ENCODE measurements around the gene INSYN2A.

Gene INSYN2A

DNA sequence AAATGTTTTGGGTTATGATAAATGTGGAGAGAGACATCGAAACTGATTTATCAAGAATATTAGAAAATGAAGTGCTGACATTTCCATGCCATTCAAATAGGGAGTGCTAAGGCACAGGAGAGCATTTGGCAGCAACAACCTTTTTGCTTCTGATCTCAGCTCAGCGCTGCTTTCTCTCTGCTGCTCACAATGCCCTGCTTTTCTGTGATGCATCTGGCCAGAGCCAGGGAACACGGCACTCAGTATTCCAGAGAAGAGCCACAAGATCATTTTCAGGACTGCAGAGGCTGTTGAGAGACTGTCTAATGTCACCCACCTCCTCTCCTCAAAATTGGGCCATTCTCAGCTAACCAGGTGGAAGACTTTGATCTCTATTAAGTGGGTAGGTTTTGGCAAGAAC is 28.1 kb downstream of the INSYN2A start:
- Histone ChIP-seq H3K27me3 (ENCODE audit: control insufficient read depth in 3 of 3, insufficient read depth in 3 of 3, low read depth in 1 of 3, low read length in 3 of 3) (no peaks in the 10 kb centered on the region), H2BK12ac (ENCODE audit: low read length) (no peak overlapping the region), H3K27ac (replicated peaks; ENCODE audit: low read length) (no peak overlapping the region), H2AFZ (ENCODE audit: low read length) (no peak overlapping the region), H3K9ac (ENCODE audit: low read depth, low read length, poor library complexity) (no peak overlapping the region), H3K4me1 (ENCODE audit: control insufficient read depth in 2 of 2, insufficient read depth in 1 of 2, low read depth in 1 of 2, low read length in 2 of 2) (no peaks in the 10 kb centered on the region), H3K4ac (ENCODE audit: low read length) (no peak overlapping the region), H2AK5ac (ENCODE audit: low read depth, low read length) (no peak overlapping the region), H2BK120ac (ENCODE audit: low read depth, low read length) (no peak overlapping the region), H4K91ac (ENCODE audit: low read depth, low read length, poor library complexity) (no peak overlapping the region), H3K4me3 (ENCODE audit: low read length in 2 of 2) (no peak overlapping the region), H4K8ac (ENCODE audit: low read depth, low read length) (no peak overlapping the region), H3K23ac (ENCODE audit: low read depth, low read length, poor library complexity) (no peak overlapping the region), H3K79me1 (ENCODE audit: low read depth, low read length) (no peaks in the 10 kb centered on the region), H2BK15ac (ENCODE audit: low read length) (no peak overlapping the region), H2BK5ac (ENCODE audit: low read length) (no peak overlapping the region), H3K18ac (ENCODE audit: low read length) (no peak overlapping the region), H3K4me2 (ENCODE audit: insufficient read depth, low read length, poor library complexity, severe bottlenecking) (no peak overlapping the region), H3K9me3 (replicated peaks in 1 of 2; ENCODE audit: control insufficient read depth in 2 of 2, insufficient read depth in 1 of 2, low read depth in 1 of 2, low read length in 2 of 2) (no peaks in the 10 kb centered on the region), H3K36me3 (replicated peaks in 1 of 2; ENCODE audit: control insufficient read depth in 2 of 2, insufficient read depth in 2 of 2, low read length in 2 of 2) (peaks cover 0 to 4% of the 10 kb centered on the region in 2 donors), H3K14ac (ENCODE audit: low read length) (no peak overlapping the region)
- no peak for DNase-seq (ENCODE audit: low spot score)
- WGBS, 2 donors (ENCODE audit: extremely low coverage in 2 of 2, insufficient read length in 2 of 2, insufficient replicate concordance in 1 of 2): 100% methylated on average over 1 of the region's 3 CpGs; no CpG with 5 or more reads in 1 of the 2 donors

DNA sequence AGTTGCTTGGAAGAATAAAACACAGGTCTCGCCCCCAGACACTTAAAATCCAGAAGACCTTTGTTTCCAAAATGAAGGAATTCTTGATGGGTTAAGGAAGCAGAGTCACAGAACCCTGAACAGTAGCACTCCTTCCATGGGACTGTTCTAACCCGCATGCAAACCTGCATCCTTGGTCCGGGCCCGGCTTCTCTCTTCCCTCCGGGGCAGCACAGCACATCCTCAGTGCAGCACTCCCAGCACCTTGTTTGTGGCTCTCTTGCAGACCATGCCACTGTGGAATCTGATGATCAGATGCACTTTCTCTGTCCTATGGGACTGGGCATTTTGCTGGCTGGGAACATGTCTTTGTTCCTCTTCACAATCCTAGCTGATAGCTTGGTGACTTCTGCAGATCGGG is 33.5 kb downstream of the INSYN2A start:
- Histone ChIP-seq H3K9me3 (replicated peaks in 1 of 2; ENCODE audit: control insufficient read depth in 2 of 2, insufficient read depth in 1 of 2, low read depth in 1 of 2, low read length in 2 of 2) (no peaks in the 10 kb centered on the region), H3K18ac (ENCODE audit: low read length) (no peak overlapping the region), H3K79me1 (ENCODE audit: low read depth, low read length) (no peaks in the 10 kb centered on the region), H3K23ac (ENCODE audit: low read depth, low read length, poor library complexity) (no peak overlapping the region), H3K27me3 (ENCODE audit: control insufficient read depth in 3 of 3, insufficient read depth in 3 of 3, low read depth in 1 of 3, low read length in 3 of 3) (no peaks in the 10 kb centered on the region), H2AFZ (ENCODE audit: low read length) (no peak overlapping the region), H4K91ac (ENCODE audit: low read depth, low read length, poor library complexity) (no peak overlapping the region), H3K27ac (replicated peaks; ENCODE audit: low read length) (no peak overlapping the region), H2BK15ac (ENCODE audit: low read length) (no peak overlapping the region), H2BK120ac (ENCODE audit: low read depth, low read length) (no peak overlapping the region), H3K9ac (ENCODE audit: low read depth, low read length, poor library complexity) (no peak overlapping the region), H3K14ac (ENCODE audit: low read length) (no peak overlapping the region), H3K4me3 (ENCODE audit: low read length in 2 of 2) (no peak overlapping the region), H2AK5ac (ENCODE audit: low read depth, low read length) (no peak overlapping the region), H2BK12ac (ENCODE audit: low read length) (no peak overlapping the region), H3K4me1 (ENCODE audit: control insufficient read depth in 2 of 2, insufficient read depth in 1 of 2, low read depth in 1 of 2, low read length in 2 of 2) (peaks cover 0 to 2% of the 10 kb centered on the region in 2 donors), H4K8ac (ENCODE audit: low read depth, low read length) (no peak overlapping the region), H3K4me2 (ENCODE audit: insufficient read depth, low read length, poor library complexity, severe bottlenecking) (no peak overlapping the region), H3K4ac (ENCODE audit: low read length) (no peak overlapping the region), H3K36me3 (replicated peaks in 1 of 2; ENCODE audit: control insufficient read depth in 2 of 2, insufficient read depth in 2 of 2, low read length in 2 of 2) (no peaks in the 10 kb centered on the region), H2BK5ac (ENCODE audit: low read length) (no peak overlapping the region)
- WGBS, 2 donors (ENCODE audit: extremely low coverage in 2 of 2, insufficient read length in 2 of 2, insufficient replicate concordance in 1 of 2): no CpG with 5 or more reads among the region's 6 CpGs
- DNase-seq (ENCODE audit: low spot score): no peak

DNA sequence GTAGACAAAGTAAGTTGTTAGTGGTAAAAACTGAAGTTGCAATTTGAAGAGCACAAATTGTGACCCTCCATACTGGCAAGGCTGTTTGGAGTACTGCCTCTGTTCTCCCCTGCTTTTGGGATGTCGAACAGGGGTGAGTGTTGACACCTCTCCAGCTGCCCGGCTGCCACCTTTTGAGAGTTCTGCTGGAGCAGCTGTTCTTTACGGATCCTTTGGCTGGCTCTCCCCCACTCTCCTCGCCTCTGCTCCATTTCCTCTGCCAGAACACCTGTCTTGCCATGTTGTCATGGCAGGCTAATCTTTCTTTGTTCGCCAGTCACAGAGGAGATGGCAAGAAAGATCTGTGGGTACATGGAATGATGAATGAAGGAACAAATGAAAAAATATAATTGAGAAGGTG is 34.9 kb downstream of the INSYN2A start:
- WGBS, 2 donors (ENCODE audit: extremely low coverage in 2 of 2, insufficient read length in 2 of 2, insufficient replicate concordance in 1 of 2): no CpG with 5 or more reads among the region's 5 CpGs
- Histone ChIP-seq H3K4me2 (ENCODE audit: insufficient read depth, low read length, poor library complexity, severe bottlenecking) (no peak overlapping the region), H2AK5ac (ENCODE audit: low read depth, low read length) (no peak overlapping the region)

DNA sequence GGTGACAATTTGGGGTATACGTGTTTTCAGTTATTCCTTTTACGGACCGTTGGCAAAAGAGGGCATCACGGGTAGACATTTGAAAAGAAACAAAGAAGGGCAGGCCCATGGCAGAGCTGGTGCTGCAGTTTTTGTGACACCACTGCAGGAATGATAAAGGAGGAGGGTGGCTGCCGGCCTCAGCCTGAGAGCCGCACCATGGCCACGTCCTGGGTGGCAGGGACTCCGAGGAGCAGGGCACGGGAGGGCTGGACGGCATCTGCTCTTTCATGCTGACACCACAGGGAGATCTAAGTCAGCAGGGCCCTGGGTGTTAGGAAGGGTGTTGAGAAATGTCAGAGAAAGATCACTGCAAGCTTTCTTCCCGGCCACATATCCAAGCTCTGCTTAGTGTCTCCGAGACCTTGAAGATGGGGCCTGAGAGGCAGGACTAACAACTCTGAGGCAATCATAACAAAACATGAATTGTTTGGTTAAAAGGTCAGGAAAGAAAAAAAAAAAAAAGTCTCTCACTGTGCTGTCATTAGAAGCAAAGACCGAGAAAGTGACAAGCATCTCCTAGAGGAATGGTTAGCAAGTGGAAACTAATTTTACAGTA is 36.6 kb downstream of the INSYN2A start:
- H3K4ac ChIP-seq (ENCODE audit: low read length): no peak overlapping the region
- peak overlapping the region; percentile 58 for H3K14ac ChIP-seq (ENCODE audit: low read length)
- no peak overlapping the region for H4K8ac ChIP-seq (ENCODE audit: low read depth, low read length)
- no peak overlapping the region for H3K23ac ChIP-seq (ENCODE audit: low read depth, low read length, poor library complexity)
- no peak overlapping the region for H2BK120ac ChIP-seq (ENCODE audit: low read depth, low read length)
- H3K27ac ChIP-seq (replicated peaks; ENCODE audit: low read length): no peak overlapping the region
- no peak overlapping the region for H4K91ac ChIP-seq (ENCODE audit: low read depth, low read length, poor library complexity)
- no peak overlapping the region for H2BK15ac ChIP-seq (ENCODE audit: low read length)
- no peak overlapping the region for H2BK12ac ChIP-seq (ENCODE audit: low read length)
- no peak overlapping the region for H2AFZ ChIP-seq (ENCODE audit: low read length)
- no peaks in the 10 kb centered on the region for H3K9me3 ChIP-seq (replicated peaks in 1 of 2; ENCODE audit: control insufficient read depth in 2 of 2, insufficient read depth in 1 of 2, low read depth in 1 of 2, low read length in 2 of 2)
- no peak for DNase-seq (ENCODE audit: low spot score)
- no peaks in the 10 kb centered on the region for H3K27me3 ChIP-seq (ENCODE audit: control insufficient read depth in 3 of 3, insufficient read depth in 3 of 3, low read depth in 1 of 3, low read length in 3 of 3)
- peak overlapping the region; percentile 35 for H3K18ac ChIP-seq (ENCODE audit: low read length)
- H3K9ac ChIP-seq (ENCODE audit: low read depth, low read length, poor library complexity): no peak overlapping the region
- no peaks in the 10 kb centered on the region for H3K79me1 ChIP-seq (ENCODE audit: low read depth, low read length)
- no peak overlapping the region for H2BK5ac ChIP-seq (ENCODE audit: low read length)
- no peak overlapping the region for H2AK5ac ChIP-seq (ENCODE audit: low read depth, low read length)
- peak overlapping the region in 1 of 2 donors; percentile 11 for H3K4me3 ChIP-seq (ENCODE audit: low read length in 2 of 2)
- no peak overlapping the region for H3K4me2 ChIP-seq (ENCODE audit: insufficient read depth, low read length, poor library complexity, severe bottlenecking)
- no CpG with 5 or more reads among the region's 13 CpGs for WGBS, 2 donors (ENCODE audit: extremely low coverage in 2 of 2, insufficient read length in 2 of 2, insufficient replicate concordance in 1 of 2)
- no peaks in the 10 kb centered on the region for H3K36me3 ChIP-seq (replicated peaks in 1 of 2; ENCODE audit: control insufficient read depth in 2 of 2, insufficient read depth in 2 of 2, low read length in 2 of 2)
- peaks cover 0 to 2% of the 10 kb centered on the region in 2 donors for H3K4me1 ChIP-seq (ENCODE audit: control insufficient read depth in 2 of 2, insufficient read depth in 1 of 2, low read depth in 1 of 2, low read length in 2 of 2)

More for the DNA sequence above, 34.9 kb downstream of the INSYN2A start:
- Histone ChIP-seq H4K91ac (ENCODE audit: low read depth, low read length, poor library complexity) (no peak overlapping the region), H3K4me1 (ENCODE audit: control insufficient read depth in 2 of 2, insufficient read depth in 1 of 2, low read depth in 1 of 2, low read length in 2 of 2) (peaks cover 0 to 2% of the 10 kb centered on the region in 2 donors), H2BK15ac (ENCODE audit: low read length) (no peak overlapping the region), H3K23ac (ENCODE audit: low read depth, low read length, poor library complexity) (no peak overlapping the region), H3K36me3 (replicated peaks in 1 of 2; ENCODE audit: control insufficient read depth in 2 of 2, insufficient read depth in 2 of 2, low read length in 2 of 2) (no peaks in the 10 kb centered on the region), H2BK12ac (ENCODE audit: low read length) (no peak overlapping the region), H3K9ac (ENCODE audit: low read depth, low read length, poor library complexity) (no peak overlapping the region), H3K4me3 (ENCODE audit: low read length in 2 of 2) (no peak overlapping the region), H2AFZ (ENCODE audit: low read length) (no peak overlapping the region), H2BK120ac (ENCODE audit: low read depth, low read length) (no peak overlapping the region), H3K9me3 (replicated peaks in 1 of 2; ENCODE audit: control insufficient read depth in 2 of 2, insufficient read depth in 1 of 2, low read depth in 1 of 2, low read length in 2 of 2) (no peaks in the 10 kb centered on the region), H2BK5ac (ENCODE audit: low read length) (no peak overlapping the region), H4K8ac (ENCODE audit: low read depth, low read length) (no peak overlapping the region), H3K79me1 (ENCODE audit: low read depth, low read length) (no peaks in the 10 kb centered on the region), H3K14ac (ENCODE audit: low read length) (no peak overlapping the region), H3K4ac (ENCODE audit: low read length) (no peak overlapping the region), H3K27me3 (ENCODE audit: control insufficient read depth in 3 of 3, insufficient read depth in 3 of 3, low read depth in 1 of 3, low read length in 3 of 3) (no peaks in the 10 kb centered on the region), H3K18ac (ENCODE audit: low read length) (no peak overlapping the region), H3K27ac (replicated peaks; ENCODE audit: low read length) (no peak overlapping the region)
- no peak for DNase-seq (ENCODE audit: low spot score)

Data from neuronal stem cell (in vitro differentiated cells).